Measurements from ENCODE around the gene AFAP1.

AFAP1 gene

GRCh38 chr4:7732263-7732662 is 207.4 kb downstream of the AFAP1 start:
- no peak for DNase-seq

- DNase-seq: no peak
Observed at GRCh38 chr4:7731437-7731836, 208.2 kb downstream of the AFAP1 start.

GRCh38 chr4:7727749-7728148 is 211.9 kb downstream of the AFAP1 start:
- no peak for DNase-seq

GRCh38 chr4:7726665-7727413 is 212.8 kb downstream of the AFAP1 start:
- DNase-seq: no peak

GRCh38 chr4:7725951-7726350 is 213.7 kb downstream of the AFAP1 start:
- DNase-seq: no peak

- DNase-seq: no peak
Observed at GRCh38 chr4:7723625-7724024, 216.0 kb downstream of the AFAP1 start.

- no peak for DNase-seq
Observed at GRCh38 chr4:7722766-7723387, 216.8 kb downstream of the AFAP1 start.

GRCh38 chr4:7721984-7722551 is 217.6 kb downstream of the AFAP1 start:
- DNase-seq: no peak

GRCh38 chr4:7719354-7720174 is 220.1 kb downstream of the AFAP1 start:
- no peak for DNase-seq

- no peak for DNase-seq
Observed at GRCh38 chr4:7717946-7718490, 221.6 kb downstream of the AFAP1 start.

- no peak for DNase-seq
Observed at GRCh38 chr4:7717161-7717560, 222.5 kb downstream of the AFAP1 start.

GRCh38 chr4:7716010-7716721 is 223.5 kb downstream of the AFAP1 start:
- no peak for DNase-seq

- DNase-seq: no peak
Observed at GRCh38 chr4:7715271-7716009, 224.2 kb downstream of the AFAP1 start.

GRCh38 chr4:7714738-7715137 is 224.9 kb downstream of the AFAP1 start:
- no peak for DNase-seq

GRCh38 chr4:7714176-7714575 is 225.5 kb downstream of the AFAP1 start:
- DNase-seq: no peak

GRCh38 chr4:7713757-7714156 is 225.9 kb downstream of the AFAP1 start:
- no peak for DNase-seq

- DNase-seq: no peak
Observed at GRCh38 chr4:7712021-7712671, 227.5 kb downstream of the AFAP1 start.

- DNase-seq: no peak
Observed at GRCh38 chr4:7711307-7711963, 228.2 kb downstream of the AFAP1 start.

GRCh38 chr4:7710576-7711306 is 228.9 kb downstream of the AFAP1 start:
- DNase-seq: no peak

- no peak for DNase-seq
Observed at GRCh38 chr4:7710126-7710525, 229.5 kb downstream of the AFAP1 start.

Measured in NCI-H187 treated with DMSO at 0.1 percent for 48 hours (cell line).